HepG2 (cell line): ENCODE results near the gene IFT80. TPM values are rescaled to one million over a fixed set of nuclear protein-coding genes. Genes with fewer than 3 reads are reported as not detected.

Experiments used
- ATF7-NPFF ChIP-seq: sonication (generic); formaldehyde crosslinking; IDR thresholded peaks from 2 replicates; pipeline ENCODE4 v1.8.1; 2023; ENCODE audit warnings: mild to moderate bottlenecking, low read depth, missing genetic modification reagents, moderate library complexity
- CHD4 ChIP-seq: fragments of 200-600 bp; sonication (generic); IDR thresholded peaks from 2 replicates; pipeline ENCODE4 v1.7.0; 2017; ENCODE audit warnings: mild to moderate bottlenecking, low read length, borderline replicate concordance
- DPF2 ChIP-seq: sonication (generic); formaldehyde crosslinking; IDR thresholded peaks from 2 replicates; pipeline ENCODE4 v1.4.0; 2020; ENCODE audit warnings: mild to moderate bottlenecking, low read depth, missing genetic modification reagents, borderline replicate concordance
- DR1 ChIP-seq: sonication (generic); formaldehyde crosslinking; IDR thresholded peaks from 2 replicates; pipeline ENCODE4 v1.8.0; 2021; ENCODE audit warnings: mild to moderate bottlenecking, missing genetic modification reagents, inconsistent platforms
- HOXA7 ChIP-seq: sonication (generic); formaldehyde crosslinking; IDR thresholded peaks from 2 replicates; pipeline ENCODE4 v1.8.1; 2022; ENCODE audit warnings: mild to moderate bottlenecking, missing genetic modification reagents, moderate library complexity
- KMT2A ChIP-seq: sonication (generic); formaldehyde crosslinking; IDR thresholded peaks from 2 replicates; pipeline ENCODE4 v1.4.0; 2020; ENCODE audit warnings: missing genetic modification reagents
- MBNL3 ChIP-seq: fragments of 250-450 bp; sonication (Bioruptor Pico); conservative IDR thresholded peaks from 2 replicates; pipeline ENCODE4 v1.8.0; 2022; ENCODE audit warnings: mild to moderate bottlenecking, inconsistent platforms
- RARG ChIP-seq: sonication (generic); formaldehyde crosslinking; IDR thresholded peaks from 2 replicates; pipeline ENCODE4 v1.4.0; 2020; ENCODE audit warnings: low read depth, mild to moderate bottlenecking, missing genetic modification reagents
- RBAK ChIP-seq: sonication (generic); formaldehyde crosslinking; IDR thresholded peaks from 2 replicates; pipeline ENCODE4 v1.5.1; 2020; ENCODE audit warnings: mild to moderate bottlenecking, missing genetic modification reagents
- RFX1 ChIP-seq: fragments of 450-650 bp; IDR thresholded peaks from 2 replicates; pipeline ENCODE4 v1.6.1; 2017
- RFX5 ChIP-seq: IDR thresholded peaks from 2 replicates; pipeline ENCODE4 v1.6.1; 2011; ENCODE audit warnings: low read depth, low read length, improper control_type of control experiment
- SMAD9 ChIP-seq: sonication (generic); formaldehyde crosslinking; IDR thresholded peaks from 2 replicates; pipeline ENCODE4 v1.5.1; 2020; ENCODE audit warnings: mild to moderate bottlenecking, missing genetic modification reagents
- SMC3 ChIP-seq: IDR thresholded peaks from 2 replicates; pipeline ENCODE4 v1.6.1; 2011; ENCODE audit warnings: low read length, improper control_type of control experiment
- THYN1 ChIP-seq: sonication (generic); formaldehyde crosslinking; IDR thresholded peaks from 2 replicates; pipeline ENCODE4 v1.8.1; 2023; ENCODE audit warnings: low read depth, mild to moderate bottlenecking, moderate library complexity, missing genetic modification reagents, borderline replicate concordance
- ZC3H4 ChIP-seq: sonication (generic); formaldehyde crosslinking; IDR thresholded peaks from 2 replicates; pipeline ENCODE4 v1.4.0; 2020; ENCODE audit warnings: missing genetic modification reagents, borderline replicate concordance
- ZFP62 ChIP-seq: sonication (generic); formaldehyde crosslinking; IDR thresholded peaks from 2 replicates; pipeline ENCODE4 v1.4.0; 2020; ENCODE audit warnings: missing genetic modification reagents
- ZNF468 ChIP-seq: sonication (generic); formaldehyde crosslinking; IDR thresholded peaks from 2 replicates; pipeline ENCODE4 v1.8.0; 2022; ENCODE audit warnings: mild to moderate bottlenecking, moderate library complexity, missing genetic modification reagents
- ZNF672 ChIP-seq: sonication (generic); formaldehyde crosslinking; IDR thresholded peaks from 2 replicates; pipeline ENCODE4 v1.8.1; 2022; ENCODE audit warnings: missing genetic modification reagents
- ZNF709 ChIP-seq: sonication (generic); formaldehyde crosslinking; IDR thresholded peaks from 2 replicates; pipeline ENCODE4 v1.5.0; 2020; ENCODE audit warnings: mild to moderate bottlenecking, missing genetic modification reagents
- ZNF773 ChIP-seq: sonication (generic); formaldehyde crosslinking; IDR thresholded peaks from 2 replicates; pipeline ENCODE4 v1.4.0; 2020; ENCODE audit warnings: missing genetic modification reagents, borderline replicate concordance
- ZNF780A ChIP-seq: sonication (generic); formaldehyde crosslinking; IDR thresholded peaks from 2 replicates; pipeline ENCODE4 v1.8.0; 2022; ENCODE audit warnings: mild to moderate bottlenecking, missing genetic modification reagents, moderate library complexity
- ZNF891 ChIP-seq: sonication (generic); formaldehyde crosslinking; IDR thresholded peaks from 2 replicates; pipeline ENCODE4 v1.5.0; 2020; ENCODE audit warnings: mild to moderate bottlenecking, missing genetic modification reagents
- polyA plus RNA-seq, 8 experiments: library from polyadenylated mRNA; depleted of rRNA in 3 of 8; stranded (reverse) in 7 of 8; unstranded in 1 of 8; fragments of >200 nt; fragmentation: Illumina TruSeq in 4 of 8; extraction: Trizol in 4 of 8; gene quantifications; 2 replicates each; pipeline versions ENCODE4 v1.2.1 to v1.2.3, GENCODE V29; 2011 to 2016; ENCODE audit warnings: low read depth in 4 of 8, missing spikeins in 1 of 8, mixed read lengths in 1 of 8; ENCODE audit not compliant: insufficient read depth in 1 of 8
- total RNA-seq, 5 experiments: library from RNA; depleted of rRNA; stranded (reverse); fragments of >200 nt; fragmentation: Illumina TruSeq; extraction: Trizol; gene quantifications; 2 replicates each; pipeline ENCODE4 v1.2.3, GENCODE V29; 2016; ENCODE audit warnings: low read depth in 1 of 5
- TF ChIP-seq, protein P1 (sequence below): sonication (generic); formaldehyde crosslinking; IDR thresholded peaks from 2 replicates; pipeline ENCODE4 v1.5.0; 2020; ENCODE audit warnings: mild to moderate bottlenecking, missing genetic modification reagents, borderline replicate concordance
- TF ChIP-seq, protein P2 (sequence below): sonication (generic); formaldehyde crosslinking; IDR thresholded peaks from 2 replicates; pipeline ENCODE4 v1.5.0; 2020; ENCODE audit warnings: mild to moderate bottlenecking, missing genetic modification reagents
- TF ChIP-seq, protein P3 (sequence below): sonication (generic); formaldehyde crosslinking; IDR thresholded peaks from 2 replicates; pipeline ENCODE4 v1.5.0; 2020; ENCODE audit warnings: missing genetic modification reagents, mild to moderate bottlenecking, borderline replicate concordance
- TF ChIP-seq, protein P4 (sequence below): sonication (generic); formaldehyde crosslinking; IDR thresholded peaks from 2 replicates; pipeline ENCODE4 v1.5.0; 2020; ENCODE audit warnings: mild to moderate bottlenecking, low read depth, missing genetic modification reagents, borderline replicate concordance
- TF ChIP-seq, protein P5 (sequence below): sonication (generic); formaldehyde crosslinking; IDR thresholded peaks from 2 replicates; pipeline ENCODE4 v1.4.0; 2020; ENCODE audit warnings: missing genetic modification reagents

Gene IFT80
- total and polyA plus RNA-seq, 2 of the 13 experiments (the other 11 are each of a cell fraction or from before 2014, with no cell fraction given) = 11.4 to 15.7 TPM

DNA sequence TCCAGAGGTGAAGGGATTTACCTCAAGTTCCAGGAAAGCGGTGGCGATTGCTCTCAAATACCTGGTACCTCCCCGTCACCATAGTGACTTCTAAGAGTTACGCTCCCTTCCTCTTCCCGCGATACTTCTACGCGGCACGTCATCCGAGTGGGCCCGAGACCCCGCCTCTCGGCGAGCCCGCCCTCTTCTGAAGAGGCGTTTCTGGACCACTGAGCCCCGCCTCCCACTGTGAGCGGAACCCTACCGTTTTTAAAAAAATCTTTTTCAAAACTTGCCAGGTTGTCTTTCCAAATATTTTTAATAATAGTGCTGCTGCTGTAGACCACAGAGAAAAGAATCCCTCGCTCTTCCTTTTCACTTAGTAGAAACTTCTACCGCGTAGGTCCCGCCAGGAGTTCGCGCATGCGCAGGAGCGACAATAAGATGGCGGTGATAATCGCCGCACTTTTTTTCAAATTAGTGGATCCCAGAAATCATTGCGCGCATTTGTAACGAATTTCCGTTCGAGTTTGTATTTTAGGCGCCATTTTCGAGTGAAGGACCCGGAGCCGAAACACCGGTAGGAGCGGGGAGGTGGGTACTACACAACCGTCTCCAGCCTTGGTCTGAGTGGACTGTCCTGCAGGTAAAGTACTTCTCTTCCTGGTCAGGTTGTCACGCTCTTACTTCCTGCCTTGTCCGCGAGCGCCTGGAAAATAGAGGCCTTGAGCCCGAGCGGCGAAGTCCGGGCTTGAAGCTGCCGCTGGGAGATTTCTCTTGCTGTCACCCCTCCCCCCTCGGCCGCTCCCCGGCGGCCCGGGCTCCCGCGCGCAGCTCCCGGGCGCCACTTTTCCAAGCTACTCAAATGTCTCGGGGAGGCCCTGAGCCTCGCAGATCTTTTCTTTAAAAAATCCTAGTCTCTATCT lies at the start of gene IFT80, which contains the start of gene SMC4 (continued):
- TF ChIP-seq HOXA7 (CRISPR knock-in tag) (no peak), CHD4 (no peak), ZFP62 (no peak), DPF2 (CRISPR knock-in tag) (no peak), RBAK (CRISPR knock-in tag) (no peak), SMC3 (no peak), ZC3H4 (CRISPR knock-in tag) (no peak), RFX1 (peak; percentile 66), RARG (CRISPR knock-in tag) (no peak), ZNF672 (no peak), ATF7-NPFF (peak; percentile 78), MBNL3 (no peak), SMAD9 (no peak), ZNF780A (no peak), THYN1 (CRISPR knock-in tag) (no peak), ZNF891 (CRISPR knock-in tag) (no peak), ZNF468 (CRISPR knock-in tag) (no peak), ZNF773 (CRISPR knock-in tag) (no peak), KMT2A (CRISPR knock-in tag) (peak; percentile 80), DR1 (CRISPR knock-in tag) (0 out of 2 replicates have a peak, but pooled peaks have one; percentile 29), RFX5 (no peak), ZNF709 (CRISPR knock-in tag) (no peak)
- TF ChIP-seq, protein P1, sequence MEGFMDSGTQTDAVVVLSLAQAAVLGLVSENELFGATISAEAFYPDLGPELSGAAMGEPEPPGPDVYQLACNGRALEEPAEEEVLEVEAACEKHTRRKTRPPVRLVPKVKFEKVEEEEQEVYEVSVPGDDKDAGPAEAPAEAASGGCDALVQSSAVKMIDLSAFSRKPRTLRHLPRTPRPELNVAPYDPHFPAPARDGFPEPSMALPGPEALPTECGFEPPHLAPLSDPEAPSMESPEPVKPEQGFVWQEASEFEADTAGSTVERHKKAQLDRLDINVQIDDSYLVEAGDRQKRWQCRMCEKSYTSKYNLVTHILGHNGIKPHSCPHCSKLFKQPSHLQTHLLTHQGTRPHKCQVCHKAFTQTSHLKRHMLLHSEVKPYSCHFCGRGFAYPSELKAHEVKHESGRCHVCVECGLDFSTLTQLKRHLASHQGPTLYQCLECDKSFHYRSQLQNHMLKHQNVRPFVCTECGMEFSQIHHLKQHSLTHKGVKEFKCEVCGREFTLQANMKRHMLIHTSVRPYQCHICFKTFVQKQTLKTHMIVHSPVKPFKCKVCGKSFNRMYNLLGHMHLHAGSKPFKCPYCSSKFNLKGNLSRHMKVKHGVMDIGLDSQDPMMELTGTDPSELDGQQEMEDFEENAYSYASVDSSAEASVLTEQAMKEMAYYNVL = no peak
- TF ChIP-seq, protein P2, sequence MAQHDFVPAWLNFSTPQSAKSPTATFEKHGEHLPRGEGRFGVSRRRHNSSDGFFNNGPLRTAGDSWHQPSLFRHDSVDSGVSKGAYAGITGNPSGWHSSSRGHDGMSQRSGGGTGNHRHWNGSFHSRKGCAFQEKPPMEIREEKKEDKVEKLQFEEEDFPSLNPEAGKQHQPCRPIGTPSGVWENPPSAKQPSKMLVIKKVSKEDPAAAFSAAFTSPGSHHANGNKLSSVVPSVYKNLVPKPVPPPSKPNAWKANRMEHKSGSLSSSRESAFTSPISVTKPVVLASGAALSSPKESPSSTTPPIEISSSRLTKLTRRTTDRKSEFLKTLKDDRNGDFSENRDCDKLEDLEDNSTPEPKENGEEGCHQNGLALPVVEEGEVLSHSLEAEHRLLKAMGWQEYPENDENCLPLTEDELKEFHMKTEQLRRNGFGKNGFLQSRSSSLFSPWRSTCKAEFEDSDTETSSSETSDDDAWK = no peak
- TF ChIP-seq, protein P3, sequence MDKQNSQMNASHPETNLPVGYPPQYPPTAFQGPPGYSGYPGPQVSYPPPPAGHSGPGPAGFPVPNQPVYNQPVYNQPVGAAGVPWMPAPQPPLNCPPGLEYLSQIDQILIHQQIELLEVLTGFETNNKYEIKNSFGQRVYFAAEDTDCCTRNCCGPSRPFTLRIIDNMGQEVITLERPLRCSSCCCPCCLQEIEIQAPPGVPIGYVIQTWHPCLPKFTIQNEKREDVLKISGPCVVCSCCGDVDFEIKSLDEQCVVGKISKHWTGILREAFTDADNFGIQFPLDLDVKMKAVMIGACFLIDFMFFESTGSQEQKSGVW (CRISPR knock-in tag) = no peak
- TF ChIP-seq, protein P4, sequence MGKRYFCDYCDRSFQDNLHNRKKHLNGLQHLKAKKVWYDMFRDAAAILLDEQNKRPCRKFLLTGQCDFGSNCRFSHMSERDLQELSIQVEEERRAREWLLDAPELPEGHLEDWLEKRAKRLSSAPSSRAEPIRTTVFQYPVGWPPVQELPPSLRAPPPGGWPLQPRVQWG (CRISPR knock-in tag) = no peak
- TF ChIP-seq, protein P5, sequence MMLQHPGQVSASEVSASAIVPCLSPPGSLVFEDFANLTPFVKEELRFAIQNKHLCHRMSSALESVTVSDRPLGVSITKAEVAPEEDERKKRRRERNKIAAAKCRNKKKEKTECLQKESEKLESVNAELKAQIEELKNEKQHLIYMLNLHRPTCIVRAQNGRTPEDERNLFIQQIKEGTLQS (CRISPR knock-in tag) = no peak
